GM23338 (cell line): ENCODE results near the gene VPREB3.

Experiments used
- CTCF ChIP-seq, 2 experiments: fragments of 200-600 bp in 1 of 2; sonication (generic) in 1 of 2; conservative IDR thresholded peaks; 2 replicates each; pipeline versions ENCODE4 v1.5.1 to v1.6.1; 2016 to 2017; ENCODE audit warnings: antibody characterized with exemption in 2 of 2, low read depth in 2 of 2, mild to moderate bottlenecking in 2 of 2, moderate library complexity in 1 of 2
- EZH2 ChIP-seq: fragments of 200-600 bp; sonication (generic); IDR thresholded peaks from one replicate; pipeline ENCODE4 v1.8.0; 2017; ENCODE audit warnings: antibody characterized with exemption, mild to moderate bottlenecking, low read depth; ENCODE audit not compliant: unreplicated experiment
- EZH2phosphoT487 ChIP-seq: fragments of 200-600 bp; sonication (generic); IDR thresholded peaks from one replicate; pipeline ENCODE4 v1.8.1; 2018; ENCODE audit warnings: antibody characterized with exemption; ENCODE audit not compliant: unreplicated experiment
- JUNB ChIP-seq: IDR thresholded peaks from one replicate; pipeline ENCODE4 v1.6.1; 2016; ENCODE audit warnings: antibody characterized with exemption; ENCODE audit not compliant: unreplicated experiment
- POLR2AphosphoS5 ChIP-seq: IDR thresholded peaks from 2 replicates; pipeline ENCODE4 v1.6.1; 2016; ENCODE audit warnings: antibody characterized with exemption, low read depth
- REST ChIP-seq: IDR thresholded peaks from one replicate; pipeline ENCODE4 v1.6.1; 2018; ENCODE audit warnings: antibody characterized with exemption; ENCODE audit not compliant: unreplicated experiment

- TF ChIP-seq CTCF (conservative IDR thresholded peaks at IDR 0.05; ENCODE audit: low read depth in 2 of 2) (no peak), REST (no peak), EZH2 (no peak), POLR2AphosphoS5 (no peak), EZH2phosphoT487 (no peak), JUNB (no peak)
Measured at GRCh38 chr22:23709107-23709506, 45.1 kb downstream of the VPREB3 start.
